ENCODE data around the gene JAG2. TPM values are rescaled to one million over a fixed set of nuclear protein-coding genes. Genes with fewer than 3 reads are reported as not detected.

The JAG2 gene
- 16.3 to 28.4 TPM (median 23.6 TPM) in 5 replicates for total RNA-seq (2022; extraction: Qiagen RNA extraction)

DNA sequence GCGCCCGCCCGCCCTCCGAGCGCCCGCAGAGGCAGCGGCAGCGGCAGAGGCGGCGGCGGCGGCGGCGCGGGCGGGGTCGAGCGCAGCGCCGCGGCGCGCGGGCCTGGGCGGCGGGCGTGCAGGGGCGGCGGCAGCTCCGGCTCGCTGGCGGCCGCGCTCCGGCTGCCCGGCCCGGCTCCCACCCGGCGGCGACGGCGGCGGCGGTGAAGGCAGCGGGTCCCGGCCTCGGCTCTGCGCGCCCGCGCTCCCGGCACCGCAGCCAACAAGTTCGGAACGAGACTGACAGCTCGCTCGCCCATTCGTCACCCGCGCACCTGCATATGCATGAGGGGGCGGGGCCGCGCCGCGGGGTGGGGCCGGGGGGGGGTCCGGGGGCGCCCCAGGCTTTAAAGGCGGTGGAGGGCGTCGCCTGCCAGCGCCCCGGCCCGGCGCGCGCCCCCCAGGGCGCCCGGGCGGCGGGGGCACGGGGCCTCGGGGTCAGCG is at the start of gene JAG2:
Gene JAG2 (minus strand): TSS at position 281 of the 483 bp plus-strand sequence. CDS start 356 bp downstream, outside the sequence.

GRCh38 chr14:105180592-105181548 is 12.3 kb upstream of the JAG2 start, which contains the start of gene NUDT14:
NUDT14 (minus strand) TSS chr14:105181312; CDS start chr14:105181209, 103 bp downstream.

Other genes starting within 250 kb of the JAG2 start
- gene PLD4, start 243.9 kb downstream of the JAG2 start, total RNA-seq (2022; extraction: Qiagen RNA extraction), result 0.05 to 0.15 TPM (median 0.09 TPM) in 5 replicates
- 188 to 232 TPM (median 198 TPM) in 5 replicates for gene AHNAK2, start 190.4 kb downstream of the JAG2 start, total RNA-seq (2022; extraction: Qiagen RNA extraction)
- gene CLBA1, start 183.0 kb downstream of the JAG2 start, total RNA-seq (2022; extraction: Qiagen RNA extraction), result 14.6 to 18.0 TPM (median 15.8 TPM) in 5 replicates
- gene CDCA4, start 147.7 kb downstream of the JAG2 start, total RNA-seq (2022; extraction: Qiagen RNA extraction), result 43.4 to 49.6 TPM (median 45.2 TPM) in 5 replicates
- gene GPR132, start 103.3 kb downstream of the JAG2 start, total RNA-seq (2022; extraction: Qiagen RNA extraction), result 0.40 to 0.68 TPM (median 0.55 TPM) in 5 replicates
- 22.3 to 49.6 TPM (median 43.3 TPM) in 5 replicates for gene NUDT14, start 12.5 kb upstream of the JAG2 start, total RNA-seq (2022; extraction: Qiagen RNA extraction)
- 31.1 to 45.1 TPM (median 41.8 TPM) in 5 replicates for gene BTBD6, start 79.8 kb upstream of the JAG2 start, total RNA-seq (2022; extraction: Qiagen RNA extraction)
- 25.7 to 29.8 TPM (median 28.7 TPM) in 5 replicates for gene BRF1, start 132.2 kb upstream of the JAG2 start, total RNA-seq (2022; extraction: Qiagen RNA extraction)
- 20.0 to 30.1 TPM (median 25.9 TPM) in 5 replicates for gene PACS2, start 146.0 kb upstream of the JAG2 start, total RNA-seq (2022; extraction: Qiagen RNA extraction)
- gene TEX22, start 229.8 kb upstream of the JAG2 start, total RNA-seq (2022; extraction: Qiagen RNA extraction), result 0.10 to 0.20 TPM (median 0.14 TPM) in 5 replicates

All from A549 treated with AZD2906 at 1 μM for 4 hours (cell line).